ENCODE results near the gene FGF19.

Gene FGF19

GRCh38 chr11:69666752-69667536 lies 36.9 kb downstream of the FGF19 start:
- POLR2A ChIA-PET: no interaction called here
- CTCF ChIA-PET: interaction anchor here (1.3 to 5.8 kb wide), 2 partner anchors 12 to 566 kb away, joined by 3 to 42 read pairs; no protein-coding TSS in a partner anchor
- H3K4me1 ChIP-seq (ENCODE audit: control extremely low read depth in 1 of 4, control insufficient read depth in 4 of 4, insufficient read depth in 4 of 4, low read length in 3 of 4): peaks cover 0 to 8% (median 3%) of the 10 kb centered on the region in 4 experiments
- DNase-seq: no peak
- H3K9me3 ChIP-seq (ENCODE audit: control extremely low read depth in 1 of 5, control insufficient read depth in 4 of 5, insufficient read depth in 2 of 5, low read depth in 1 of 5, low read length in 4 of 5): no peaks in the 10 kb centered on the region
- H3K36me3 ChIP-seq (ENCODE audit: control insufficient read depth in 4 of 4, insufficient read depth in 4 of 4, low read length in 3 of 4): peaks cover 9 to 52% (median 32%) of the 10 kb centered on the region in 4 experiments
- H3K27ac ChIP-seq (ENCODE audit: insufficient read depth in 1 of 2, low read depth in 1 of 2, low read length in 2 of 2, poor library complexity in 1 of 2, severe bottlenecking in 2 of 2): no peak overlapping the region
- H3K4me3 ChIP-seq (ENCODE audit: control insufficient read depth in 1 of 7, extremely low read depth in 1 of 7, insufficient read depth in 4 of 7, low read depth in 2 of 7, low read length in 6 of 7): no peak overlapping the region
- no peaks in the 10 kb centered on the region for H3K27me3 ChIP-seq (replicated peaks in 2 of 5; ENCODE audit: control insufficient read depth in 4 of 5, insufficient read depth in 5 of 5, low read length in 4 of 5)
- WGBS (ENCODE audit: insufficient coverage): 91% methylated on average over 14 of the region's 33 CpGs

DNA sequence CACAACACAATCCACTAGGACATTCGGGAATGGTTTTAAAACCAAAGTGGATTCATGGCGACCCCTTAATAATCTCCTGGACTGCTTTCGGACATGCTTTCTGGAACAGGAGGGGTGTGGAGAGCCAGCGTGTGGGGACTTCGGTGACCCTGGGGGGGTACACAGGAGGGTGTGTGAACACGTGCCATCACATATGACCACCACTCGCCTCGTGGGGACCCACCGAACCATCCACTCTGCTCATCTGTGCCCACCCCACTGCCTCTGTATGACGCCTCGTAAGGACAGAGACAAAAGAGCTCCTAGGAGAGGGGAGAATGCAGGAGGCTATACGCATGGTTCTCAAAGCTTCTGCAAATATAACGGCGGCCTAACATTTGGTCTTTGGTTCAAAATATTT lies 37.6 kb downstream of the FGF19 start:
- no peak for DNase-seq
- H3K36me3 ChIP-seq (ENCODE audit: control insufficient read depth in 4 of 4, insufficient read depth in 4 of 4, low read length in 3 of 4): peaks cover 9 to 46% (median 26%) of the 10 kb centered on the region in 4 experiments
- H3K9me3 ChIP-seq (ENCODE audit: control extremely low read depth in 1 of 5, control insufficient read depth in 4 of 5, insufficient read depth in 2 of 5, low read depth in 1 of 5, low read length in 4 of 5): no peaks in the 10 kb centered on the region
- peaks cover 0 to 14% (median 3%) of the 10 kb centered on the region in 4 experiments for H3K4me1 ChIP-seq (ENCODE audit: control extremely low read depth in 1 of 4, control insufficient read depth in 4 of 4, insufficient read depth in 4 of 4, low read length in 3 of 4)
- H3K27ac ChIP-seq (ENCODE audit: insufficient read depth in 1 of 2, low read depth in 1 of 2, low read length in 2 of 2, poor library complexity in 1 of 2, severe bottlenecking in 2 of 2): no peak overlapping the region
- 98% methylated on average over 8 of the region's 14 CpGs for WGBS (ENCODE audit: insufficient coverage)
- H3K27me3 ChIP-seq (replicated peaks in 2 of 5; ENCODE audit: control insufficient read depth in 4 of 5, insufficient read depth in 5 of 5, low read length in 4 of 5): no peaks in the 10 kb centered on the region
- ChIA-PET CTCF (interaction anchor here (1.3 kb wide), 1 partner anchor 11 kb away, joined by 3 read pairs; no protein-coding TSS in a partner anchor), POLR2A (no interaction called here)
- no peak overlapping the region for H3K4me3 ChIP-seq (ENCODE audit: control insufficient read depth in 1 of 7, extremely low read depth in 1 of 7, insufficient read depth in 4 of 7, low read depth in 2 of 7, low read length in 6 of 7)

- ChIA-PET POLR2A (no interaction called here), CTCF (interaction anchor here (1.3 kb wide), 1 partner anchor 10 kb away, joined by 3 read pairs; no protein-coding TSS in a partner anchor)
- peaks cover 9 to 41% (median 25%) of the 10 kb centered on the region in 4 experiments for H3K36me3 ChIP-seq (ENCODE audit: control insufficient read depth in 4 of 4, insufficient read depth in 4 of 4, low read length in 3 of 4)
These were observed 38.2 kb downstream of the FGF19 start for GRCh38 chr11:69665669-69666068.

DNA sequence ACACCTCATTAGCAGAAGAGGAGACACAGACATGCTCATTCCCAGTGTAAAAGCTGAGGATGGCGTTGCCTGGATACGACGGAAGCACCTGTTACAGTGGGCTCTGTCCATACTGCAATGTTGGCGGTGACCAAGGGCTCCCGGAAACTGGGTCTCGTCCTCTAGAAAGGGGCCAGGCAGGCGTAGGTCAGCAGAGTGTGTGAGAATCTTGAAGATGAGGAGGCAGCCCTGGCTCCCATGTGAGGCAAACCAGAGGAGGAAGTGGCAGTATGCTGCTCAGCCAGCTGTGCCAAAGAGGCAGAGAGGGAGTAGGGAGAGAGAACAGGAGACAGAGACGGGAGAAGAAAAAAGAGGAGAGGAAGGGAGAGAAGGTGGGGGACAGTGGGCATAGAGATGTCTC lies 38.9 kb downstream of the FGF19 start:
- no peaks in the 10 kb centered on the region for H3K27me3 ChIP-seq (replicated peaks in 2 of 5; ENCODE audit: control insufficient read depth in 4 of 5, insufficient read depth in 5 of 5, low read length in 4 of 5)
- peaks cover 9 to 39% (median 24%) of the 10 kb centered on the region in 4 experiments for H3K36me3 ChIP-seq (ENCODE audit: control insufficient read depth in 4 of 4, insufficient read depth in 4 of 4, low read length in 3 of 4)
- CTCF ChIA-PET: no interaction called here
- WGBS (ENCODE audit: insufficient coverage): 90% methylated on average over 8 of the region's 8 CpGs
- peaks cover 0 to 14% (median 3%) of the 10 kb centered on the region in 4 experiments for H3K4me1 ChIP-seq (ENCODE audit: control extremely low read depth in 1 of 4, control insufficient read depth in 4 of 4, insufficient read depth in 4 of 4, low read length in 3 of 4)
- no peaks in the 10 kb centered on the region for H3K9me3 ChIP-seq (ENCODE audit: control extremely low read depth in 1 of 5, control insufficient read depth in 4 of 5, insufficient read depth in 2 of 5, low read depth in 1 of 5, low read length in 4 of 5)
- POLR2A ChIA-PET: no interaction called here
- H3K4me3 ChIP-seq (ENCODE audit: control insufficient read depth in 1 of 7, extremely low read depth in 1 of 7, insufficient read depth in 4 of 7, low read depth in 2 of 7, low read length in 6 of 7): no peak overlapping the region
- no peak overlapping the region for H3K27ac ChIP-seq (ENCODE audit: insufficient read depth in 1 of 2, low read depth in 1 of 2, low read length in 2 of 2, poor library complexity in 1 of 2, severe bottlenecking in 2 of 2)
- no peak for DNase-seq

More at GRCh38 chr11:69665669-69666068, 38.2 kb downstream of the FGF19 start:
- Histone ChIP-seq H3K4me1 (ENCODE audit: control extremely low read depth in 1 of 4, control insufficient read depth in 4 of 4, insufficient read depth in 4 of 4, low read length in 3 of 4) (peaks cover 0 to 14% (median 3%) of the 10 kb centered on the region in 4 experiments), H3K4me3 (ENCODE audit: control insufficient read depth in 1 of 7, extremely low read depth in 1 of 7, insufficient read depth in 4 of 7, low read depth in 2 of 7, low read length in 6 of 7) (no peak overlapping the region), H3K9me3 (ENCODE audit: control extremely low read depth in 1 of 5, control insufficient read depth in 4 of 5, insufficient read depth in 2 of 5, low read depth in 1 of 5, low read length in 4 of 5) (no peaks in the 10 kb centered on the region), H3K27me3 (replicated peaks in 2 of 5; ENCODE audit: control insufficient read depth in 4 of 5, insufficient read depth in 5 of 5, low read length in 4 of 5) (no peaks in the 10 kb centered on the region), H3K27ac (ENCODE audit: insufficient read depth in 1 of 2, low read depth in 1 of 2, low read length in 2 of 2, poor library complexity in 1 of 2, severe bottlenecking in 2 of 2) (no peak overlapping the region)
- WGBS (ENCODE audit: insufficient coverage): 95% methylated on average over 7 of the region's 11 CpGs
- DNase-seq: no peak

DNA sequence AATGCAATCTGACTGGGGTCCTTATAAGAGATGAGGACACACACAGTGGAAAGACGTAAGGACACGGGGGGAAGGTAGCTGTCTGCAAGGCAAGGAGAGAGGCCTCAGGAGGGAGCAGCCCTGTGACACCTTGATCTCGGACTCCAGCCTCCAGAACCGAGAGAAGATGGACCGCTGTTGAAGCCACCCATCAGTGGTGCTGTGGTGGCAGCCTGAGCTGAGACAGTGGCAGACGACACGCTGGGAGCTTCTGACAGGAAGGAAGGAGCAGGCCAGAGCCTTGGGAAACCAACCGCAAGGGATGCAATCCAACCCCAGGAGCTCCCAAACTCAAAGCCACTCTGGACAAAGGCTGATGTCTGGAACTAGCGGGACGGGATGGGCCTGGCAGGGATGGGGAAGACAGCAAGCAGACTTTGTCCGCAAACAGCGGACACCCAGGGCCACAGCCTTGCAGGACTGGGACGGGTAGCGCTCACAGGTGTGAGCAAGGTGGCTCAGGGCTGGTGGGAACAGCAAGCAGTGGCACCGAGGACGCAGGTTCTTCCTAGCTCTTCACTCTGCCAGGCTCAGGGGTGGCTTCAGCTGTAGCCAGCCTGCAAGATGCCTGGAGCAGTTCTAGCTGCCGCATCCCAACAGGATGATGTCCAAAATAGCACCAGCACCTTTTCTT lies 39.6 kb downstream of the FGF19 start:
- CTCF ChIA-PET: no interaction called here
- H3K9me3 ChIP-seq (ENCODE audit: control extremely low read depth in 1 of 5, control insufficient read depth in 4 of 5, insufficient read depth in 2 of 5, low read depth in 1 of 5, low read length in 4 of 5): no peaks in the 10 kb centered on the region
- POLR2A ChIA-PET: interaction anchor here (0.6 kb wide), 1 partner anchor 592 kb away, joined by 3 read pairs; no protein-coding TSS in a partner anchor
- no peak overlapping the region for H3K4me3 ChIP-seq (ENCODE audit: control insufficient read depth in 1 of 7, extremely low read depth in 1 of 7, insufficient read depth in 4 of 7, low read depth in 2 of 7, low read length in 6 of 7)
- no peak overlapping the region for H3K27ac ChIP-seq (ENCODE audit: insufficient read depth in 1 of 2, low read depth in 1 of 2, low read length in 2 of 2, poor library complexity in 1 of 2, severe bottlenecking in 2 of 2)
- peaks cover 6 to 34% (median 21%) of the 10 kb centered on the region in 4 experiments for H3K36me3 ChIP-seq (ENCODE audit: control insufficient read depth in 4 of 4, insufficient read depth in 4 of 4, low read length in 3 of 4)
- WGBS (ENCODE audit: insufficient coverage): 98% methylated on average over 17 of the region's 17 CpGs
- no peaks in the 10 kb centered on the region for H3K27me3 ChIP-seq (replicated peaks in 2 of 5; ENCODE audit: control insufficient read depth in 4 of 5, insufficient read depth in 5 of 5, low read length in 4 of 5)
- DNase-seq: no peak
- peaks cover 0 to 14% (median 3%) of the 10 kb centered on the region in 4 experiments for H3K4me1 ChIP-seq (ENCODE audit: control extremely low read depth in 1 of 4, control insufficient read depth in 4 of 4, insufficient read depth in 4 of 4, low read length in 3 of 4)

DNA sequence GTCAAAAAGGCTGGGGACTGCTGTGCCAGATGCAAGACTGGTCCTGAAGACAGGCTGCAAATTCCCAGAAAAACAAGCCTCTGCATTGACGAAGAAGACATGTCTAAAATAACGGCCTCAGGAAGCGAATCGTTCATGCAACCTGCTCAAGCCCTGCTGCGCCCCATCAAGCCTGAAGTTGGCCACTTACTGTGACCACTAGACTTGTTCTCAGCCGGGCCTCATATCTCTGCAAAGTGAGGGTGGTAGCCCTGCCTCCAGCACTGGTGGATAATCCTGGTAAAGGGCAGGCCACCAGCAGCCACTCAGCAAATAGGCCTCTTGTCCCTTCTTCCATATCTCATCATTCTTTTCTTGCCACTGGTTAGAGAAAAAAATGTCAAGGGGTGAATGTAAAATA lies 40.5 kb downstream of the FGF19 start:
- ChIA-PET POLR2A (no interaction called here), CTCF (interaction anchor here (2.0 kb wide), 1 partner anchor 19 kb away, joined by 8 read pairs; no protein-coding TSS in a partner anchor)
- Histone ChIP-seq H3K4me1 (ENCODE audit: control extremely low read depth in 1 of 4, control insufficient read depth in 4 of 4, insufficient read depth in 4 of 4, low read length in 3 of 4) (peaks cover 0 to 14% (median 3%) of the 10 kb centered on the region in 4 experiments), H3K4me3 (ENCODE audit: control insufficient read depth in 1 of 7, extremely low read depth in 1 of 7, insufficient read depth in 4 of 7, low read depth in 2 of 7, low read length in 6 of 7) (no peak overlapping the region), H3K9me3 (ENCODE audit: control extremely low read depth in 1 of 5, control insufficient read depth in 4 of 5, insufficient read depth in 2 of 5, low read depth in 1 of 5, low read length in 4 of 5) (no peaks in the 10 kb centered on the region), H3K27ac (ENCODE audit: insufficient read depth in 1 of 2, low read depth in 1 of 2, low read length in 2 of 2, poor library complexity in 1 of 2, severe bottlenecking in 2 of 2) (no peak overlapping the region), H3K36me3 (ENCODE audit: control insufficient read depth in 4 of 4, insufficient read depth in 4 of 4, low read length in 3 of 4) (peaks cover 4 to 31% (median 19%) of the 10 kb centered on the region in 4 experiments), H3K27me3 (replicated peaks in 2 of 5; ENCODE audit: control insufficient read depth in 4 of 5, insufficient read depth in 5 of 5, low read length in 4 of 5) (no peaks in the 10 kb centered on the region)
- DNase-seq: no peak
- 95% methylated on average over 6 of the region's 6 CpGs for WGBS (ENCODE audit: insufficient coverage)
